ENCODE results near the gene RGS12.

DNA sequence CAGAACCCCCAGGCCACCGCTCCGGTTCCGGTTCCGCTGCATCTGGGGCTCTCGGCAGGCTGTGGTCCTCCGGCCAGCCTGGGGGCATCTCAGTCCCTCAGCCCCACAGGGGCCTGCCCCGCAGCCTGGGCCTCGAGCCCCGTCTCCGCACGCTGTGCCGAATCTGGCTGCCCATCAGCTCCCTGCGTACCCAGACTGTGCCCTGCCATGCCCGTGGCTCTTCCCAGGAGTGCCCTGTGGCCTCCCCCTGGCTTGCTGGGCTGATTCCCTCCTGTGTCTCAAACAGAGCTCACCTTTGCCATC lies 44.7 kb upstream of the RGS12 start:
- no peak for TF ChIP-seq EZH2 (IDR thresholded peaks at IDR 0.05; ENCODE audit: borderline replicate concordance)
- TF ChIP-seq, protein P1, sequence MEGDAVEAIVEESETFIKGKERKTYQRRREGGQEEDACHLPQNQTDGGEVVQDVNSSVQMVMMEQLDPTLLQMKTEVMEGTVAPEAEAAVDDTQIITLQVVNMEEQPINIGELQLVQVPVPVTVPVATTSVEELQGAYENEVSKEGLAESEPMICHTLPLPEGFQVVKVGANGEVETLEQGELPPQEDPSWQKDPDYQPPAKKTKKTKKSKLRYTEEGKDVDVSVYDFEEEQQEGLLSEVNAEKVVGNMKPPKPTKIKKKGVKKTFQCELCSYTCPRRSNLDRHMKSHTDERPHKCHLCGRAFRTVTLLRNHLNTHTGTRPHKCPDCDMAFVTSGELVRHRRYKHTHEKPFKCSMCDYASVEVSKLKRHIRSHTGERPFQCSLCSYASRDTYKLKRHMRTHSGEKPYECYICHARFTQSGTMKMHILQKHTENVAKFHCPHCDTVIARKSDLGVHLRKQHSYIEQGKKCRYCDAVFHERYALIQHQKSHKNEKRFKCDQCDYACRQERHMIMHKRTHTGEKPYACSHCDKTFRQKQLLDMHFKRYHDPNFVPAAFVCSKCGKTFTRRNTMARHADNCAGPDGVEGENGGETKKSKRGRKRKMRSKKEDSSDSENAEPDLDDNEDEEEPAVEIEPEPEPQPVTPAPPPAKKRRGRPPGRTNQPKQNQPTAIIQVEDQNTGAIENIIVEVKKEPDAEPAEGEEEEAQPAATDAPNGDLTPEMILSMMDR (IDR thresholded peaks at IDR 0.05; ENCODE audit: poor library complexity), result no peak

Measured in hepatocyte (in vitro differentiated cells).